CD14-positive monocyte (primary cell): ENCODE data around the gene PHYKPL. TPM values are rescaled to one million over a fixed set of nuclear protein-coding genes. Genes with fewer than 3 reads are reported as not detected.
A peak's percentile ranks its signal among the peaks of the same experiment; 100 is the strongest.

Source experiments
- DNase-seq, 3 donors: peaks; one replicate each; pipeline ENCODE4 v3.0.0-alpha.2; 2011 to 2022
- H2AFZ ChIP-seq: 2 replicates; pipeline ENCODE4 v1.6.0; 2012; ENCODE audit warnings: mild to moderate bottlenecking, low read depth, low read length, inconsistent platforms; ENCODE audit not compliant: insufficient read depth, poor library complexity, severe bottlenecking
- H3K27ac ChIP-seq, 2 donors: 1 replicate in 1 of 2; 2 replicates in 1 of 2; pipeline ENCODE4 v1.5.1; 2012 to 2013; ENCODE audit warnings: low read length in 2 of 2, control low read depth in 1 of 2, inconsistent platforms in 1 of 2, low read depth in 1 of 2, mild to moderate bottlenecking in 1 of 2
- H3K27me3 ChIP-seq, 2 donors: one replicate each; pipeline versions ENCODE4 v1.6.0 to v1.6.1; 2011 to 2013; ENCODE audit warnings: low read length in 2 of 2; ENCODE audit not compliant: control insufficient read depth in 2 of 2, insufficient read depth in 2 of 2
- H3K36me3 ChIP-seq, 2 donors: replicated peaks in 1 of 2; 1 replicate in 1 of 2; 2 replicates in 1 of 2; pipeline versions ENCODE4 v1.5.1 to v1.6.1; 2012 to 2013; ENCODE audit warnings: low read length in 2 of 2, control low read depth in 1 of 2, inconsistent platforms in 1 of 2, mild to moderate bottlenecking in 1 of 2; ENCODE audit not compliant: insufficient read depth in 2 of 2, control insufficient read depth in 1 of 2
- H3K4me1 ChIP-seq, 2 donors: 1 replicate in 1 of 2; 2 replicates in 1 of 2; pipeline versions ENCODE4 v1.5.1 to v1.6.1; 2012 to 2013; ENCODE audit warnings: low read length in 2 of 2, control low read depth in 1 of 2, inconsistent platforms in 1 of 2, mild to moderate bottlenecking in 1 of 2, moderate library complexity in 1 of 2; ENCODE audit not compliant: insufficient read depth in 2 of 2, control insufficient read depth in 1 of 2
- H3K4me2 ChIP-seq: replicated peaks from 2 replicates; pipeline ENCODE3; 2012; ENCODE audit warnings: low read length, moderate library complexity, mild to moderate bottlenecking; ENCODE audit not compliant: poor library complexity, severe bottlenecking; ENCODE audit errors: extremely low read depth
- H3K4me3 ChIP-seq, 3 experiments: fragments of 200-600 bp in 1 of 3; sonication (generic) in 1 of 3; replicated peaks in 1 of 3; 1 replicate in 2 of 3; 2 replicates in 1 of 3; pipeline ENCODE4 v1.5.1; 2011 to 2013; ENCODE audit warnings: low read length in 3 of 3, mild to moderate bottlenecking in 3 of 3, control low read depth in 2 of 3, low read depth in 2 of 3, inconsistent platforms in 1 of 3, moderate library complexity in 1 of 3
- H3K79me2 ChIP-seq: 2 replicates; pipeline ENCODE4 v1.6.0; 2012; ENCODE audit warnings: mild to moderate bottlenecking, control low read depth, inconsistent platforms, low read length, moderate library complexity; ENCODE audit not compliant: insufficient read depth
- H3K9ac ChIP-seq: 2 replicates; pipeline ENCODE4 v1.6.0; 2017; ENCODE audit warnings: low read length, mild to moderate bottlenecking; ENCODE audit not compliant: insufficient read depth, poor library complexity, severe bottlenecking
- H3K9me3 ChIP-seq, 2 donors: replicated peaks in 1 of 2; 1 replicate in 1 of 2; 2 replicates in 1 of 2; pipeline versions ENCODE4 v1.5.1 to v1.6.1; 2012 to 2013; ENCODE audit warnings: low read length in 2 of 2, control low read depth in 1 of 2; ENCODE audit not compliant: control insufficient read depth in 1 of 2, insufficient read depth in 1 of 2
- H4K20me1 ChIP-seq: 2 replicates; pipeline ENCODE4 v1.6.0; 2012; ENCODE audit warnings: mild to moderate bottlenecking, low read length, control low read depth, moderate library complexity; ENCODE audit not compliant: insufficient read depth
- H3K27ac Mint-ChIP-seq, 7 donors: one replicate each; pipeline ENCODE4 v1.8.0; 2020; ENCODE audit warnings: mild to moderate bottlenecking in 7 of 7, mixed read lengths in 7 of 7, moderate library complexity in 6 of 7, inconsistent platforms in 2 of 7
- H3K27me3 Mint-ChIP-seq, 3 donors: one replicate each; pipeline ENCODE4 v1.8.0; 2021 to 2022; ENCODE audit warnings: low read depth in 3 of 3, mild to moderate bottlenecking in 3 of 3, mixed read lengths in 3 of 3, moderate library complexity in 3 of 3, inconsistent platforms in 1 of 3
- H3K36me3 Mint-ChIP-seq, 2 donors: one replicate each; pipeline ENCODE4 v1.8.0; 2020; ENCODE audit warnings: mixed read lengths in 2 of 2, inconsistent platforms in 1 of 2, mild to moderate bottlenecking in 1 of 2
- H3K4me1 Mint-ChIP-seq: one replicate; pipeline ENCODE4 v1.8.0; 2020; ENCODE audit warnings: mild to moderate bottlenecking, mixed read lengths
- H3K4me3 Mint-ChIP-seq, 2 donors: one replicate each; pipeline ENCODE4 v1.8.0; 2020; ENCODE audit warnings: mild to moderate bottlenecking in 2 of 2, mixed read lengths in 2 of 2, moderate library complexity in 1 of 2
- H3K9me3 Mint-ChIP-seq, 7 donors: one replicate each; pipeline ENCODE4 v1.8.0; 2020 to 2022; ENCODE audit warnings: mixed read lengths in 7 of 7, mild to moderate bottlenecking in 6 of 7, moderate library complexity in 6 of 7, inconsistent platforms in 2 of 7
- WGBS: methylation state at CpG from one replicate; pipeline ENCODE4 v1.1.5; 2013; ENCODE audit warnings: missing lambda C conversion rate; ENCODE audit not compliant: insufficient coverage; 5-methylcytosine and 5-hydroxymethylcytosine counted together
- intact Hi-C, 2 donors: fragments of 100-400 bp; cut with micrococcal nuclease; formaldehyde crosslinking; loops; one replicate each; pipeline versions ENCODE4 v1.15.0 to v1.15.1; 2023
- polyA plus RNA-seq, 3 donors: library from polyadenylated mRNA; depleted of rRNA in 1 of 3; unstranded in 2 of 3; stranded (reverse) in 1 of 3; fragments of 300-500 nt in 2 of 3; fragments of >200 nt in 1 of 3; fragmentation: Illumina TruSeq in 2 of 3; gene quantifications; 1 replicate in 2 of 3; 2 replicates in 1 of 3; pipeline ENCODE4 v1.2.3, GENCODE V29; 2012 to 2021
- TF ChIP-seq, protein P1 (sequence below): fragments of 200-600 bp; IDR thresholded peaks from one replicate; pipeline ENCODE4 v1.8.0; 2022; ENCODE audit warnings: antibody characterized with exemption, mild to moderate bottlenecking

The PHYKPL gene
- polyA plus RNA-seq, 3 donors = 39.2 to 199 (median 43.0) TPM

DNA sequence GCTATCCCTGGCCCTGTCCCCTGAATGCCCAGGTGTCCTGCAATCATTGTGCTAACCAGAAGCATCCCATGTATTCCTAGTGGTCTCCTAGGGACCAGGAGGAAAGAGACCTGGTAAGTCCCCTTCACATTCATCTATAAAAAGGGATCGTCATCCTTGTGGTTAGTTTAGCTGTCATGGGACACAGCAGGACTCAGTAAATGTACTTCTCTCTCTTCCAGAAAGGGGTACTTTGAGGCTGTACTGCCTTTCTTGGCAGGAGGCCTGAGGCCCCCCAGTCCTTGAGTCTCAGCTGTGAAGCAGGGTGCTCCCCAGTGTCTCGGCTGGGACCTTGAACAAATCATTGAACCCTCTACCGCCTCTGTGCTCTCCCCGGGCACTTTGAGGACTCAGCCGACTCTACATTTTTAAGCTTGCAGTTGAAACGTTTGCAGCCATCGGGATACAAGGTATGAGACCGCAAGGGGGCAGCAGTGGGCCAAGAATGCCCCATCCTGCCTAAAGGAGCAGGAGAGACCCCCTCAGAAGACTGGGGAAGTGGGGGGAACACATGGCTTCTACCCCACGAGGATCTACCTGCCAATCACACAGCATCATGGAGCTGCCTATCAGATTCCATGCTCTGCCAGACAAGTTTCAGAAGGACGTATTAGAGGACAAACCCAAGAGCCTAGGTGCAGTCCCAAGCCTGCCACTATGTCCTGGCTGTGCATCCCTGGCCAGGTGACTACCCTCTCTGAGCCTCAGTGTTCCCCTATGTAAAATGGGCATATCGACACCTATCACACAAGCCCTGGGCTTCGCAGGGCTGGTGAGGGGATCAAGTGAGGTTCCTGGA, 2.4 kb upstream of the PHYKPL start:
- Mint-ChIP-seq H3K9me3 (peaks cover 0 to 2% (median 0%) of the 10 kb centered on the region in 7 donors), H3K36me3 (peaks cover 12 to 15% of the 10 kb centered on the region in 2 donors), H3K4me3 (peak overlapping the region in 1 of 2 donors; percentile 39), H3K27ac (peak overlapping the region in 6 of 7 donors; percentile 25 to 64 (median 40)), H3K4me1 (peaks cover 75% of the 10 kb centered on the region), H3K27me3 (peaks cover 0 to 2% (median 0%) of the 10 kb centered on the region in 3 donors)
- H4K20me1 ChIP-seq = peaks cover 21% of the 10 kb centered on the region
- TF ChIP-seq, protein P1, sequence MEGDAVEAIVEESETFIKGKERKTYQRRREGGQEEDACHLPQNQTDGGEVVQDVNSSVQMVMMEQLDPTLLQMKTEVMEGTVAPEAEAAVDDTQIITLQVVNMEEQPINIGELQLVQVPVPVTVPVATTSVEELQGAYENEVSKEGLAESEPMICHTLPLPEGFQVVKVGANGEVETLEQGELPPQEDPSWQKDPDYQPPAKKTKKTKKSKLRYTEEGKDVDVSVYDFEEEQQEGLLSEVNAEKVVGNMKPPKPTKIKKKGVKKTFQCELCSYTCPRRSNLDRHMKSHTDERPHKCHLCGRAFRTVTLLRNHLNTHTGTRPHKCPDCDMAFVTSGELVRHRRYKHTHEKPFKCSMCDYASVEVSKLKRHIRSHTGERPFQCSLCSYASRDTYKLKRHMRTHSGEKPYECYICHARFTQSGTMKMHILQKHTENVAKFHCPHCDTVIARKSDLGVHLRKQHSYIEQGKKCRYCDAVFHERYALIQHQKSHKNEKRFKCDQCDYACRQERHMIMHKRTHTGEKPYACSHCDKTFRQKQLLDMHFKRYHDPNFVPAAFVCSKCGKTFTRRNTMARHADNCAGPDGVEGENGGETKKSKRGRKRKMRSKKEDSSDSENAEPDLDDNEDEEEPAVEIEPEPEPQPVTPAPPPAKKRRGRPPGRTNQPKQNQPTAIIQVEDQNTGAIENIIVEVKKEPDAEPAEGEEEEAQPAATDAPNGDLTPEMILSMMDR = peak; percentile 91
- H3K79me2 ChIP-seq = peaks cover 22% of the 10 kb centered on the region
- intact Hi-C loops = no loop called here
- peaks cover 4 to 13% of the 10 kb centered on the region in 2 donors for H3K36me3 ChIP-seq
- H3K4me2 ChIP-seq = peak overlapping the region; percentile 17
- 32% methylated on average over 6 of the region's 12 CpGs for WGBS
- H3K4me3 ChIP-seq = no peak overlapping the region
- H3K27me3 ChIP-seq = no peaks in the 10 kb centered on the region
- no peak overlapping the region for H3K9ac ChIP-seq
- H2AFZ ChIP-seq = peak overlapping the region; percentile 67
- peak overlapping the region in 1 of 2 donors; percentile 28 for H3K27ac ChIP-seq
- peak; percentile 49 to 62 (median 60) for DNase-seq
- H3K9me3 ChIP-seq = no peaks in the 10 kb centered on the region
- H3K4me1 ChIP-seq = peaks cover 71 to 90% of the 10 kb centered on the region in 2 donors

DNA sequence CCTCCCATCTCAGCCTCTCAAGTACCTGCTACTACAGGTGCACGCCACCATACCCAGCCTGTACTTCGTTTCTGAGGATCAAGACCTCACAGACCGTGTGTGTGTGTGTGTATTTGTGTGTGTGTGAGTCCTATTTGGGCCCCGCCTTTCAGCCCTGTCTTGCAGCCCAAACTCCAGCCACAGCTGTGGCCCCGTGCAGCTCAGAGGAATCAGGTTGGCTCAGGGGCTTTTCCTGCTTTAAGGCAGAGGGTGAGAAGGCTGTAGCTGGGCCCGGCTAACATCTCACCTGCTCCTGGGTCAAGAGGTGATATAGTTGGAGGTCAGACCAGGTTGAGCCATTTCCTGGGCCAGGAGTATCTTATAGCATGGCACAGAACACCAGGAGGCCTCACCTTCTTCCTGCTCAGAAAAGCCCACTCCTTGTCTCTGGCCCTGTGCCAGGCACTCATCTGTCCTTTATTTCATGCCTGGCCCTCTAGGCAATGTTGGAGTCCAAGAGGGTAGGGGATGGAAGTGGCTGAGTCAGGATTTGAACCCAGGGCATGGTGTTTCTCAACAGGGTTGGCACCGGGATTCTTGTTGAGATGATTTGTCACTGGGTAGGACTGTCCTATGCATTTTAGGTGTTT, 1.6 kb upstream of the PHYKPL start:
- Histone ChIP-seq H3K27ac (peak overlapping the region in 1 of 2 donors; percentile 28), H2AFZ (peak overlapping the region; percentile 67), H3K4me2 (no peak overlapping the region), H3K9me3 (no peaks in the 10 kb centered on the region), H3K27me3 (no peaks in the 10 kb centered on the region), H3K36me3 (peaks cover 11 to 21% of the 10 kb centered on the region in 2 donors), H3K4me3 (no peak overlapping the region), H3K4me1 (peaks cover 65 to 84% of the 10 kb centered on the region in 2 donors), H3K79me2 (peaks cover 30% of the 10 kb centered on the region), H3K9ac (no peak overlapping the region), H4K20me1 (peaks cover 28% of the 10 kb centered on the region)
- peaks cover 75% of the 10 kb centered on the region for H3K4me1 Mint-ChIP-seq
- H3K9me3 Mint-ChIP-seq = peaks cover 0 to 2% (median 0%) of the 10 kb centered on the region in 7 donors
- intact Hi-C loops = no loop called here
- DNase-seq = no peak
- TF ChIP-seq, protein P1 = no peak
- peaks cover 0 to 2% (median 0%) of the 10 kb centered on the region in 3 donors for H3K27me3 Mint-ChIP-seq
- peaks cover 19 to 22% of the 10 kb centered on the region in 2 donors for H3K36me3 Mint-ChIP-seq
- 50% methylated on average over 2 of the region's 7 CpGs for WGBS
- peak overlapping the region in 4 of 7 donors; percentile 25 to 83 (median 40) for H3K27ac Mint-ChIP-seq
- no peak overlapping the region for H3K4me3 Mint-ChIP-seq
